ENCODE data around the gene KNDC1.

DNA sequence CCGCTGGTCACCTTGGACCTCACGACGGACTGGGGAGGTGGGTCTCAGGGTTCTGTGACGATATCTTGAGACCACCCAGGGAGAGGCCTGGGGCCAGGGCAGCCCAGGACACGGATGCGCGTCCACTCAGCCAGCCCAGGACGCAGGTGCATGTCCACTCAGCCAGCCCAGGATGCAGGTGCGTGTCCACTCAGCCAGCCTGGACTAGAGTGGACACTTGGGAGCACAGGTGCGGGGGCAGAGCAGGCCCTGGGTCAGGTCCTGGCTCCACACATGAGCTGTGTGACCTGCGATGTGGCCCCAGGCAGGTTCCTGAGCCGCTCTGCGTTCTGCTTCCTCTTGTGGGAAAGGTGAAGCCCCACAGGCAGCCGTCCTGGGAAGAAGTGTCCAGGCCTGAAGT lies 22.2 kb downstream of the KNDC1 start:
- TF ChIP-seq CTCF (IDR thresholded peaks at IDR 0.05; ENCODE audit: extremely low read depth in 1 of 2, insufficient read depth in 1 of 2, low read depth in 1 of 2, low read length in 2 of 2) (no peak), EZH2 (IDR thresholded peaks at IDR 0.05; ENCODE audit: borderline replicate concordance, low read depth, low read length, severe bottlenecking) (no peak), POLR2A (IDR thresholded peaks at IDR 0.05; ENCODE audit: low read depth, low read length) (no peak), POLR2AphosphoS5 (IDR thresholded peaks at IDR 0.05; ENCODE audit: insufficient read depth, low read depth, low read length) (no peak), FOS (IDR thresholded peaks at IDR 0.05; ENCODE audit: borderline replicate concordance, insufficient read depth, low read length) (no peak), MYC (IDR thresholded peaks at IDR 0.05; ENCODE audit: low read depth, low read length) (no peak)
- TF ChIP-seq, protein P1, sequence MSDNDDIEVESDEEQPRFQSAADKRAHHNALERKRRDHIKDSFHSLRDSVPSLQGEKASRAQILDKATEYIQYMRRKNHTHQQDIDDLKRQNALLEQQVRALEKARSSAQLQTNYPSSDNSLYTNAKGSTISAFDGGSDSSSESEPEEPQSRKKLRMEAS (IDR thresholded peaks at IDR 0.05; ENCODE audit: insufficient read depth, insufficient read length): no peak
